Astrocyte of the cerebellum (primary cell): ENCODE measurements around the gene MINK1.

Experiments used
- DNase-seq: peaks from one replicate; pipeline ENCODE4 v3.0.0-alpha.2; 2011; ENCODE audit warnings: low read depth
- H3K4me3 ChIP-seq: 2 replicates; pipeline ENCODE4 v1.5.1; 2011; ENCODE audit warnings: mild to moderate bottlenecking, low read depth, low read length, moderate library complexity
- CTCF ChIP-seq: IDR thresholded peaks from 2 replicates; pipeline ENCODE4 v1.5.1; 2012; ENCODE audit warnings: low read length, low read depth, moderate library complexity, mild to moderate bottlenecking; ENCODE audit errors: missing control alignments
- in situ Hi-C: cut with HindIII; loops from 2 replicates; pipeline ENCODE4 v1.10.0; 2017; ENCODE audit warnings: low sequenced_read_pairs

Gene MINK1

GRCh38 chr17:4880857-4881256, 47.7 kb downstream of the MINK1 start:
- no peak overlapping the region for H3K4me3 ChIP-seq

GRCh38 chr17:4881761-4882555, 48.8 kb downstream of the MINK1 start:
- H3K4me3 ChIP-seq, result no peak overlapping the region
- in situ Hi-C loops, result no loop called here
- TF ChIP-seq CTCF, result peak; percentile 81
- DNase-seq, result no peak

More at GRCh38 chr17:4880857-4881256, 47.7 kb downstream of the MINK1 start:
- in situ Hi-C loops, result no loop called here
- no peak for DNase-seq
- TF ChIP-seq CTCF, result no peak

- TF ChIP-seq CTCF, result no peak
- DNase-seq, result no peak
- in situ Hi-C loops, result no loop called here
- H3K4me3 ChIP-seq, result no peak overlapping the region
These were observed 51.3 kb downstream of the MINK1 start for GRCh38 chr17:4884489-4884888.

GRCh38 chr17:4886830-4887229, 53.7 kb downstream of the MINK1 start:
- in situ Hi-C loops, result no loop called here
- DNase-seq, result no peak
- H3K4me3 ChIP-seq, result no peak overlapping the region
- TF ChIP-seq CTCF, result no peak

GRCh38 chr17:4887581-4887980, 54.4 kb downstream of the MINK1 start:
- no peak for DNase-seq
- no peak for TF ChIP-seq CTCF
- in situ Hi-C loops, result no loop called here

GRCh38 chr17:4891411-4892410, 58.6 kb downstream of the MINK1 start:
- DNase-seq, result no peak
- no peak for TF ChIP-seq CTCF
- no peak overlapping the region for H3K4me3 ChIP-seq
- in situ Hi-C loops, result no loop called here

More at GRCh38 chr17:4887581-4887980, 54.4 kb downstream of the MINK1 start:
- H3K4me3 ChIP-seq, result no peak overlapping the region
